Body of pancreas (tissue), 4 donors: ENCODE data around the gene UBE2L6. TPM values are rescaled to one million over a fixed set of nuclear protein-coding genes. Genes with fewer than 3 reads are reported as not detected.

ENCODE experiments used
- ATAC-seq: fragments of 150-250 bp; one replicate; pipeline ENCODE4 v1.9.1; 2016
- DNase-seq, 4 donors: peaks; one replicate each; pipeline ENCODE4 v3.0.0-alpha.2; 2019
- H3K27ac ChIP-seq, 4 donors: fragments of 200-600 bp; sonication (generic); 1 replicate in 3 of 4; 2 replicates in 1 of 4; pipeline versions ENCODE4 v1.5.1 to v1.6.1; 2016 to 2019; ENCODE audit warnings: mild to moderate bottlenecking in 1 of 4, mixed read lengths in 1 of 4, moderate library complexity in 1 of 4
- H3K27me3 ChIP-seq, 2 donors: fragments of 200-600 bp; sonication (generic); one replicate each; pipeline ENCODE4 v1.6.0; 2016; ENCODE audit warnings: mild to moderate bottlenecking in 1 of 2
- H3K36me3 ChIP-seq, 2 donors: fragments of 200-600 bp; sonication (generic); replicated peaks in 1 of 2; 2 replicates each; pipeline ENCODE4 v1.5.1; 2016; ENCODE audit warnings: low read depth in 2 of 2; ENCODE audit not compliant: insufficient read depth in 1 of 2
- H3K4me1 ChIP-seq: fragments of 200-600 bp; sonication (generic); one replicate; pipeline ENCODE4 v1.6.0; 2016
- H3K4me3 ChIP-seq, 2 donors: fragments of 200-600 bp; sonication (generic); 1 replicate in 1 of 2; 2 replicates in 1 of 2; pipeline ENCODE4 v1.5.1; 2016 to 2019
- H3K9me3 ChIP-seq, 3 donors: fragments of 200-600 bp; sonication (generic); 1 replicate in 2 of 3; 2 replicates in 1 of 3; pipeline ENCODE4 v1.5.1; 2016
- CTCF ChIP-seq, 7 experiments: fragments of 450-650 bp in 4 of 7; fragments of 200-600 bp in 3 of 7; sonication (generic) in 3 of 7; IDR thresholded peaks; one replicate each; pipeline ENCODE4 v1.5.1; 2016 to 2019; ENCODE audit warnings: antibody characterized with exemption in 7 of 7
- POLR2A ChIP-seq, 3 donors: fragments of 450-650 bp; IDR thresholded peaks; one replicate each; pipeline ENCODE4 v1.6.1; 2016; ENCODE audit warnings: antibody characterized with exemption in 3 of 3, mild to moderate bottlenecking in 2 of 3
- WGBS, 2 donors: methylation state at CpG; one replicate each; pipeline ENCODE4 v1.1.5; 2017; 5-methylcytosine and 5-hydroxymethylcytosine counted together
- intact Hi-C: fragments of 100-400 bp; cut with DNase I; formaldehyde crosslinking; loops from one replicate; pipeline ENCODE4 v1.15.1; 2023
- total RNA-seq, 2 donors: library from RNA; depleted of rRNA; stranded (reverse); fragments of >200 nt; gene quantifications; one replicate each; pipeline ENCODE4 v1.1.0, GENCODE V29; 2016

Gene UBE2L6
- total RNA-seq, 2 donors from 2014 or later, result 7.9 to 17.4 TPM

- Histone ChIP-seq H3K4me1 (no peaks in the 10 kb centered on the region), H3K4me3 (no peak overlapping the region), H3K27me3 (no peaks in the 10 kb centered on the region), H3K9me3 (no peaks in the 10 kb centered on the region), H3K27ac (no peak overlapping the region), H3K36me3 (no peaks in the 10 kb centered on the region)
- ATAC-seq (no peak), DNase-seq (no peak)
- 85 to 87% methylated on average over 3 of the region's 3 CpGs for WGBS, 2 donors
- TF ChIP-seq POLR2A (IDR thresholded peaks at IDR 0.05) (no peak), CTCF (IDR thresholded peaks at IDR 0.05) (no peak)
- intact Hi-C loops, result no loop called here
Measured at GRCh38 chr11:57588046-57588710, 20.7 kb upstream of the UBE2L6 start.

- WGBS, 2 donors, result 42 to 50% methylated on average over 2 of the region's 2 CpGs
- no peaks in the 10 kb centered on the region for H3K27me3 ChIP-seq
- no peak overlapping the region for H3K27ac ChIP-seq
- no peaks in the 10 kb centered on the region for H3K36me3 ChIP-seq
- no peaks in the 10 kb centered on the region for H3K4me1 ChIP-seq
- no peaks in the 10 kb centered on the region for H3K9me3 ChIP-seq
- DNase-seq (no peak), ATAC-seq (no peak)
- H3K4me3 ChIP-seq, result no peak overlapping the region
- intact Hi-C loops, result no loop called here
- TF ChIP-seq CTCF (IDR thresholded peaks at IDR 0.05) (no peak), POLR2A (IDR thresholded peaks at IDR 0.05) (no peak)
Measured at GRCh38 chr11:57586711-57587245, 19.3 kb upstream of the UBE2L6 start.

GRCh38 chr11:57585301-57585700 is 17.8 kb upstream of the UBE2L6 start:
- intact Hi-C loops, result no loop called here
- no peak for DNase-seq
- Histone ChIP-seq H3K36me3 (no peaks in the 10 kb centered on the region), H3K27ac (no peak overlapping the region), H3K4me1 (no peaks in the 10 kb centered on the region), H3K9me3 (no peaks in the 10 kb centered on the region), H3K4me3 (no peak overlapping the region), H3K27me3 (no peaks in the 10 kb centered on the region)
- TF ChIP-seq CTCF (IDR thresholded peaks at IDR 0.05) (no peak), POLR2A (IDR thresholded peaks at IDR 0.05) (no peak)
- ATAC-seq, result no peak

- ATAC-seq (no peak), DNase-seq (no peak)
- TF ChIP-seq POLR2A (IDR thresholded peaks at IDR 0.05) (no peak), CTCF (IDR thresholded peaks at IDR 0.05) (no peak)
- Histone ChIP-seq H3K27me3 (no peaks in the 10 kb centered on the region), H3K36me3 (no peaks in the 10 kb centered on the region), H3K9me3 (no peaks in the 10 kb centered on the region), H3K4me3 (no peak overlapping the region), H3K4me1 (no peaks in the 10 kb centered on the region), H3K27ac (no peak overlapping the region)
- WGBS, 2 donors, result 81 to 87% methylated on average over 9 of the region's 9 CpGs
- intact Hi-C loops, result no loop called here
Measured at GRCh38 chr11:57584341-57584740, 16.9 kb upstream of the UBE2L6 start.

- 39 to 54% methylated on average over 4 of the region's 4 CpGs for WGBS, 2 donors
- Histone ChIP-seq H3K27me3 (no peaks in the 10 kb centered on the region), H3K27ac (no peak overlapping the region), H3K36me3 (no peaks in the 10 kb centered on the region), H3K4me3 (no peak overlapping the region), H3K9me3 (no peaks in the 10 kb centered on the region), H3K4me1 (no peaks in the 10 kb centered on the region)
- intact Hi-C loops, result no loop called here
- TF ChIP-seq POLR2A (IDR thresholded peaks at IDR 0.05), result no peak
- TF ChIP-seq CTCF (IDR thresholded peaks at IDR 0.05), result no peak
- DNase-seq (no peak), ATAC-seq (no peak)
Measured at GRCh38 chr11:57574061-57574460, 6.6 kb upstream of the UBE2L6 start.
